CD4-positive, alpha-beta T cell treated with Interleukin-6 at 100 ng/mL for 8 hours (primary cell): ENCODE measurements around the gene OSR1.
"Not testable (repeated sequence)": the region's sequence is repeated elsewhere in the genome, so short reads cannot be mapped to it uniquely, and the experiment has no call there.

Source experiments
- DNase-seq: peaks from one replicate; pipeline ENCODE4 v3.0.0-alpha.2; 2020; ENCODE audit warnings: mixed read lengths, low spot score

The OSR1 gene

GRCh38 chr2:19331450-19331849 is 27.0 kb downstream of the OSR1 start:
- DNase-seq = no peak

DNA sequence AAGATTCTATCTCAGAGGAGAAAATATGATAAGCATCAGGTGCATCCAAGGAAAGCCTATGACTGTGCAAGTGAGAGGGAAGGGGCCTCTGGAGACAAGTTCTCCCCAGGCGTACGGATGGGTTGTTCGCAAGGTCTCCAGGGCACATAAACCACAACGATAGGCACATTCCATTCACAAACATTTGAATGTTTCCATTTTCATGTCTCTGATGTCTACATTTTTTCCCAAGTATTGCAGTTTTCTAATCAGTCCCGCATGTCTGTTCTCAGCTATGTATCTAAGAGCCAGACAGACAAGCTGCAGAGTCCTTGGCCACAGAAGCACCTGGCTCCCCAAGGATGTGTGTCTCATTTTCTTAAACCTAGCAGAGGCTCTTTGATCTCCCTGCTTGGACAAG is 28.0 kb downstream of the OSR1 start:
- no peak for DNase-seq

GRCh38 chr2:19329445-19329844 is 29.0 kb downstream of the OSR1 start:
- DNase-seq = no peak

DNA sequence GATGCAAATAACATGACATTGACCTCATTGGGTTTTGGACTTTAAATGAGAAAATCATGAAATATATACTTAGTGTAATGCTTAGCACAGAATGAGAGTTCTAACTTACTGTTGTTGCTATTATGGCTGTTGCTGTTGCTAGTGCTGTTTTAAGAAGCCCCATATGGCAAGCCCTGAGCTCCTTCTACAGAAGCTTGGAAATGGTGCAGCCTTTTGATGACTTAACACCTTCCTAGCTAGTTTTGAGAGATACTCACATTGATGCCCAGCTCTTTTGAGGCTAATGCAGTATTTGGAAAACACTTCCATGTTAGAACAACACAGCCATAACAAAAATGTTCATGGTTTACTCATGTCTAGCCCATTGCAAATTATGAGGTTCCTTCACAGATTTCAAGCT is 30.9 kb downstream of the OSR1 start:
- DNase-seq = no peak

GRCh38 chr2:19321946-19322345 is 36.5 kb downstream of the OSR1 start:
- DNase-seq = no peak

GRCh38 chr2:19320813-19321212 is 37.6 kb downstream of the OSR1 start:
- DNase-seq = no peak

GRCh38 chr2:19319698-19320097 is 38.7 kb downstream of the OSR1 start:
- DNase-seq = no peak

- DNase-seq = no peak
These were observed 39.4 kb downstream of the OSR1 start for GRCh38 chr2:19319064-19319463.

GRCh38 chr2:19313553-19313952 is 44.9 kb downstream of the OSR1 start:
- DNase-seq = no peak

DNA sequence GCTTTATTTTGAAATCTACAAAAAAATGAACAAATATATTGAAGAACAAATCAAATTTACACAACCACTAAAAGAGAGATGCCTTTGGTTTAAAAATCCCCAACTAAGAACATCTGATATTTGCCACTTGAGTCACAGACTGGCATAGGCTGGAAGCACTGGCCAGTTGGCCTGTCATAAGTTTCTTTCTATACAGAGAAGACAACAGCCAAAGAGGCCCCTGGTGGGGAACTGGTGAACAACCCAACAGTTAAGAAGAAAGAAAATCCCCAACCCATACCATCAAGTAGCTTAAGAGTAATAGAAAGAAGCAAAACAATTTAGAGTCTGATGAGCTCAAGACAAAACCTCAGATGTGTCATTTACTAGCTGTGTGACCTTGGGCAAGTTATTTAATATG is 45.5 kb downstream of the OSR1 start:
- no peak for DNase-seq

- DNase-seq = not testable (repeated sequence)
These were observed 52.4 kb downstream of the OSR1 start for GRCh38 chr2:19306065-19306464.

- not testable (repeated sequence) for DNase-seq
These were observed 52.9 kb downstream of the OSR1 start for GRCh38 chr2:19305400-19306055.

GRCh38 chr2:19301706-19302105 is 56.7 kb downstream of the OSR1 start:
- no peak for DNase-seq
